Measurements from ENCODE around the gene SRSF4. TPM values are rescaled to one million over a fixed set of nuclear protein-coding genes. Genes with fewer than 3 reads are reported as not detected.

Gene SRSF4
- total and polyA plus RNA-seq, 2 experiments from 2014 or later, result 53.2 to 71.4 TPM

DNA sequence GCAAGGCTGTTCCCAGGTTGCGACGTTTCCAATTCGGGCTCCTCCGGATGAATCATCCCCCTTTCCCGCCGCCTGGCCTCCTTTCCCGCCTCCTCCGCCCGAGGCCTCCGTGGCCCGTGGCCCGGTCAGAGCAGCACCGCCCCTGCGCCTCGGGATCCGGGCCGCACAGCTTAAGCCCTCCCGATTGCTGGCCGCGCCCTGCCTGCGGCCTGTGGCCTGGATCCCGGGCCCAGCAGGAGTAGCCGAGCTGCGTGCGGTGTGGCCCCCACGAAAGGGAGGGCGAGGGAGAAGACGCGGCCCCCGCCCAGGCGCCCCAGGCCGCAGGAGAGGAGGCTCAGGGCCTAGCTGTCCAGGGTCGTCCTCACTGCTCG, 59.0 kb downstream of the SRSF4 start:
- Histone ChIP-seq H3K4me1 (ENCODE audit: insufficient read depth) (peaks cover 20% of the 10 kb centered on the region), H3K4me2 (peak overlapping the region; percentile 95), H3K79me2 (peaks cover 14% of the 10 kb centered on the region)

GRCh38 chr1:29121936-29122681, 59.6 kb downstream of the SRSF4 start:
- Histone ChIP-seq H2AFZ (peak overlapping the region; percentile 82), H3K79me2 (peaks cover 14% of the 10 kb centered on the region), H3K4me2 (peak overlapping the region; percentile 95), H3K4me3 (peak overlapping the region; percentile 66), H3K36me3 (replicated peaks; ENCODE audit: insufficient read depth, low read depth) (no peaks in the 10 kb centered on the region), H3K27ac (peak overlapping the region; percentile 98), H3K27me3 (peaks cover 13% of the 10 kb centered on the region), H3K9me2 (replicated peaks; ENCODE audit: insufficient read depth) (no peaks in the 10 kb centered on the region), H3K4me1 (ENCODE audit: insufficient read depth) (peaks cover 20% of the 10 kb centered on the region), H4K20me1 (ENCODE audit: insufficient read depth, poor library complexity, severe bottlenecking) (peaks cover 4% of the 10 kb centered on the region), H3K9me3 (ENCODE audit: low read depth) (no peaks in the 10 kb centered on the region)
- 4% methylated on average over 43 of the region's 81 CpGs for WGBS (ENCODE audit: low lambda C conversion rate, missing lambda C conversion rate)
- DNase-seq (ENCODE audit: low spot score), result peak; percentile 66
- peak; percentile 60 for TF ChIP-seq EZH2phosphoT487 (IDR thresholded peaks at IDR 0.05; ENCODE audit: low read depth, severe bottlenecking, unreplicated experiment)
- TF ChIP-seq EZH2 (IDR thresholded peaks at IDR 0.05; ENCODE audit: borderline replicate concordance), result peak; percentile 70
- TF ChIP-seq, protein P1, sequence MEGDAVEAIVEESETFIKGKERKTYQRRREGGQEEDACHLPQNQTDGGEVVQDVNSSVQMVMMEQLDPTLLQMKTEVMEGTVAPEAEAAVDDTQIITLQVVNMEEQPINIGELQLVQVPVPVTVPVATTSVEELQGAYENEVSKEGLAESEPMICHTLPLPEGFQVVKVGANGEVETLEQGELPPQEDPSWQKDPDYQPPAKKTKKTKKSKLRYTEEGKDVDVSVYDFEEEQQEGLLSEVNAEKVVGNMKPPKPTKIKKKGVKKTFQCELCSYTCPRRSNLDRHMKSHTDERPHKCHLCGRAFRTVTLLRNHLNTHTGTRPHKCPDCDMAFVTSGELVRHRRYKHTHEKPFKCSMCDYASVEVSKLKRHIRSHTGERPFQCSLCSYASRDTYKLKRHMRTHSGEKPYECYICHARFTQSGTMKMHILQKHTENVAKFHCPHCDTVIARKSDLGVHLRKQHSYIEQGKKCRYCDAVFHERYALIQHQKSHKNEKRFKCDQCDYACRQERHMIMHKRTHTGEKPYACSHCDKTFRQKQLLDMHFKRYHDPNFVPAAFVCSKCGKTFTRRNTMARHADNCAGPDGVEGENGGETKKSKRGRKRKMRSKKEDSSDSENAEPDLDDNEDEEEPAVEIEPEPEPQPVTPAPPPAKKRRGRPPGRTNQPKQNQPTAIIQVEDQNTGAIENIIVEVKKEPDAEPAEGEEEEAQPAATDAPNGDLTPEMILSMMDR (IDR thresholded peaks at IDR 0.05; ENCODE audit: poor library complexity), result peak; percentile 6

More for the DNA sequence above, 59.0 kb downstream of the SRSF4 start:
- DNase-seq (ENCODE audit: low spot score), result peak; percentile 74
- peak overlapping the region; percentile 66 for H3K4me3 ChIP-seq
- no peaks in the 10 kb centered on the region for H3K9me3 ChIP-seq (ENCODE audit: low read depth)
- peak overlapping the region; percentile 98 for H3K27ac ChIP-seq
- no peaks in the 10 kb centered on the region for H3K9me2 ChIP-seq (replicated peaks; ENCODE audit: insufficient read depth)
- H3K27me3 ChIP-seq, result peaks cover 13% of the 10 kb centered on the region
- H3K36me3 ChIP-seq (replicated peaks; ENCODE audit: insufficient read depth, low read depth), result no peaks in the 10 kb centered on the region
- H2AFZ ChIP-seq, result peak overlapping the region; percentile 82
- no peak for TF ChIP-seq EZH2phosphoT487 (IDR thresholded peaks at IDR 0.05; ENCODE audit: low read depth, severe bottlenecking, unreplicated experiment)
- TF ChIP-seq, protein P1 (IDR thresholded peaks at IDR 0.05; ENCODE audit: poor library complexity), result no peak
- TF ChIP-seq EZH2 (IDR thresholded peaks at IDR 0.05; ENCODE audit: borderline replicate concordance), result no peak
- peaks cover 4% of the 10 kb centered on the region for H4K20me1 ChIP-seq (ENCODE audit: insufficient read depth, poor library complexity, severe bottlenecking)
- WGBS (ENCODE audit: low lambda C conversion rate, missing lambda C conversion rate), result 5% methylated on average over 32 of the region's 34 CpGs

- Histone ChIP-seq H3K4me2 (peak overlapping the region; percentile 95), H3K36me3 (replicated peaks; ENCODE audit: insufficient read depth, low read depth) (no peaks in the 10 kb centered on the region), H3K27ac (peak overlapping the region; percentile 98), H3K9me3 (ENCODE audit: low read depth) (no peaks in the 10 kb centered on the region), H3K27me3 (peaks cover 13% of the 10 kb centered on the region), H4K20me1 (ENCODE audit: insufficient read depth, poor library complexity, severe bottlenecking) (peaks cover 4% of the 10 kb centered on the region), H3K4me3 (peak overlapping the region; percentile 66), H3K4me1 (ENCODE audit: insufficient read depth) (peaks cover 20% of the 10 kb centered on the region), H3K79me2 (peaks cover 14% of the 10 kb centered on the region), H2AFZ (peak overlapping the region; percentile 60), H3K9me2 (replicated peaks; ENCODE audit: insufficient read depth) (no peaks in the 10 kb centered on the region)
- 4% methylated on average over 46 of the region's 59 CpGs for WGBS (ENCODE audit: low lambda C conversion rate, missing lambda C conversion rate)
- DNase-seq (ENCODE audit: low spot score), result peak; percentile 56
- no peak for TF ChIP-seq EZH2 (IDR thresholded peaks at IDR 0.05; ENCODE audit: borderline replicate concordance)
- TF ChIP-seq EZH2phosphoT487 (IDR thresholded peaks at IDR 0.05; ENCODE audit: low read depth, severe bottlenecking, unreplicated experiment), result no peak
- TF ChIP-seq, protein P1 (IDR thresholded peaks at IDR 0.05; ENCODE audit: poor library complexity), result no peak
Measured at GRCh38 chr1:29121516-29121935, 60.2 kb downstream of the SRSF4 start.

All from hepatocyte (in vitro differentiated cells).